CD14-positive monocyte (primary cell): Measurements from ENCODE around the gene OR10G4. TPM values are rescaled to one million over a fixed set of nuclear protein-coding genes. Genes with fewer than 3 reads are reported as not detected.

Source experiments
- DNase-seq, 3 donors: peaks; one replicate each; pipeline ENCODE4 v3.0.0-alpha.2; 2011 to 2022
- H2AFZ ChIP-seq: 2 replicates; pipeline ENCODE4 v1.6.0; 2012; ENCODE audit warnings: mild to moderate bottlenecking, low read depth, low read length, inconsistent platforms; ENCODE audit not compliant: insufficient read depth, poor library complexity, severe bottlenecking
- H3K27ac ChIP-seq, 2 donors: 1 replicate in 1 of 2; 2 replicates in 1 of 2; pipeline ENCODE4 v1.5.1; 2012 to 2013; ENCODE audit warnings: low read length in 2 of 2, control low read depth in 1 of 2, inconsistent platforms in 1 of 2, low read depth in 1 of 2, mild to moderate bottlenecking in 1 of 2
- H3K27me3 ChIP-seq, 2 donors: one replicate each; pipeline versions ENCODE4 v1.6.0 to v1.6.1; 2011 to 2013; ENCODE audit warnings: low read length in 2 of 2; ENCODE audit not compliant: control insufficient read depth in 2 of 2, insufficient read depth in 2 of 2
- H3K36me3 ChIP-seq, 2 donors: replicated peaks in 1 of 2; 1 replicate in 1 of 2; 2 replicates in 1 of 2; pipeline versions ENCODE4 v1.5.1 to v1.6.1; 2012 to 2013; ENCODE audit warnings: low read length in 2 of 2, control low read depth in 1 of 2, inconsistent platforms in 1 of 2, mild to moderate bottlenecking in 1 of 2; ENCODE audit not compliant: insufficient read depth in 2 of 2, control insufficient read depth in 1 of 2
- H3K4me1 ChIP-seq, 2 donors: 1 replicate in 1 of 2; 2 replicates in 1 of 2; pipeline versions ENCODE4 v1.5.1 to v1.6.1; 2012 to 2013; ENCODE audit warnings: low read length in 2 of 2, control low read depth in 1 of 2, inconsistent platforms in 1 of 2, mild to moderate bottlenecking in 1 of 2, moderate library complexity in 1 of 2; ENCODE audit not compliant: insufficient read depth in 2 of 2, control insufficient read depth in 1 of 2
- H3K4me2 ChIP-seq: replicated peaks from 2 replicates; pipeline ENCODE3; 2012; ENCODE audit warnings: low read length, moderate library complexity, mild to moderate bottlenecking; ENCODE audit not compliant: poor library complexity, severe bottlenecking; ENCODE audit errors: extremely low read depth
- H3K4me3 ChIP-seq, 3 experiments: fragments of 200-600 bp in 1 of 3; sonication (generic) in 1 of 3; replicated peaks in 1 of 3; 1 replicate in 2 of 3; 2 replicates in 1 of 3; pipeline ENCODE4 v1.5.1; 2011 to 2013; ENCODE audit warnings: low read length in 3 of 3, mild to moderate bottlenecking in 3 of 3, control low read depth in 2 of 3, low read depth in 2 of 3, inconsistent platforms in 1 of 3, moderate library complexity in 1 of 3
- H3K79me2 ChIP-seq: 2 replicates; pipeline ENCODE4 v1.6.0; 2012; ENCODE audit warnings: mild to moderate bottlenecking, control low read depth, inconsistent platforms, low read length, moderate library complexity; ENCODE audit not compliant: insufficient read depth
- H3K9ac ChIP-seq: 2 replicates; pipeline ENCODE4 v1.6.0; 2017; ENCODE audit warnings: low read length, mild to moderate bottlenecking; ENCODE audit not compliant: insufficient read depth, poor library complexity, severe bottlenecking
- H3K9me3 ChIP-seq, 2 donors: replicated peaks in 1 of 2; 1 replicate in 1 of 2; 2 replicates in 1 of 2; pipeline versions ENCODE4 v1.5.1 to v1.6.1; 2012 to 2013; ENCODE audit warnings: low read length in 2 of 2, control low read depth in 1 of 2; ENCODE audit not compliant: control insufficient read depth in 1 of 2, insufficient read depth in 1 of 2
- H4K20me1 ChIP-seq: 2 replicates; pipeline ENCODE4 v1.6.0; 2012; ENCODE audit warnings: mild to moderate bottlenecking, low read length, control low read depth, moderate library complexity; ENCODE audit not compliant: insufficient read depth
- H3K27ac Mint-ChIP-seq, 7 donors: one replicate each; pipeline ENCODE4 v1.8.0; 2020; ENCODE audit warnings: mild to moderate bottlenecking in 7 of 7, mixed read lengths in 7 of 7, moderate library complexity in 6 of 7, inconsistent platforms in 2 of 7
- H3K27me3 Mint-ChIP-seq, 3 donors: one replicate each; pipeline ENCODE4 v1.8.0; 2021 to 2022; ENCODE audit warnings: low read depth in 3 of 3, mild to moderate bottlenecking in 3 of 3, mixed read lengths in 3 of 3, moderate library complexity in 3 of 3, inconsistent platforms in 1 of 3
- H3K36me3 Mint-ChIP-seq, 2 donors: one replicate each; pipeline ENCODE4 v1.8.0; 2020; ENCODE audit warnings: mixed read lengths in 2 of 2, inconsistent platforms in 1 of 2, mild to moderate bottlenecking in 1 of 2
- H3K4me1 Mint-ChIP-seq: one replicate; pipeline ENCODE4 v1.8.0; 2020; ENCODE audit warnings: mild to moderate bottlenecking, mixed read lengths
- H3K4me3 Mint-ChIP-seq, 2 donors: one replicate each; pipeline ENCODE4 v1.8.0; 2020; ENCODE audit warnings: mild to moderate bottlenecking in 2 of 2, mixed read lengths in 2 of 2, moderate library complexity in 1 of 2
- H3K9me3 Mint-ChIP-seq, 7 donors: one replicate each; pipeline ENCODE4 v1.8.0; 2020 to 2022; ENCODE audit warnings: mixed read lengths in 7 of 7, mild to moderate bottlenecking in 6 of 7, moderate library complexity in 6 of 7, inconsistent platforms in 2 of 7
- WGBS: methylation state at CpG from one replicate; pipeline ENCODE4 v1.1.5; 2013; ENCODE audit warnings: missing lambda C conversion rate; ENCODE audit not compliant: insufficient coverage; 5-methylcytosine and 5-hydroxymethylcytosine counted together
- intact Hi-C, 2 donors: fragments of 100-400 bp; cut with micrococcal nuclease; formaldehyde crosslinking; loops; one replicate each; pipeline versions ENCODE4 v1.15.0 to v1.15.1; 2023
- polyA plus RNA-seq, 3 donors: library from polyadenylated mRNA; depleted of rRNA in 1 of 3; unstranded in 2 of 3; stranded (reverse) in 1 of 3; fragments of 300-500 nt in 2 of 3; fragments of >200 nt in 1 of 3; fragmentation: Illumina TruSeq in 2 of 3; gene quantifications; 1 replicate in 2 of 3; 2 replicates in 1 of 3; pipeline ENCODE4 v1.2.3, GENCODE V29; 2012 to 2021
- TF ChIP-seq, protein P1 (sequence below): fragments of 200-600 bp; IDR thresholded peaks from one replicate; pipeline ENCODE4 v1.8.0; 2022; ENCODE audit warnings: antibody characterized with exemption, mild to moderate bottlenecking

Gene OR10G4
- polyA plus RNA-seq, 3 donors: not detected

DNA sequence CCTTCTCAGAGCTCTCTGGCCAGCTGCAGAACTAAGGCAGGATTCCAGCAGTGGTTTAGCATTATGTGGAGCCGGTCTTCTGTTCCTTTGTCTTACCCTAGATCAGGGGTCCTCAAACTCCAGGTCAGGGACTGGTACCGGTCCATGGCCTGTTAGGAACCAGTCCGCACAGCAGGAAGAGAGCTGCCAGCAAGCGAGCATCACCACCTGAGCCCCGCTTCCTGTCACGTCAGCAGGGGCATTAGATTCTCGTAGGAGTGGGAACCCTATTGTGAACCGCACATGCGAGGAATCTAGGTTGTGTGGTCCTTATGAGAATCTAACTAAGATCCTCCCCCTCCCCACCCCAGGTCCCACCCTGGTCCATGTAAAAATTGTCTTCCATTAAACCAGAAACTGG is 26.8 kb downstream of the OR10G4 start:
- H3K9me3 ChIP-seq: no peaks in the 10 kb centered on the region
- H3K27ac ChIP-seq: no peak overlapping the region
- TF ChIP-seq, protein P1, sequence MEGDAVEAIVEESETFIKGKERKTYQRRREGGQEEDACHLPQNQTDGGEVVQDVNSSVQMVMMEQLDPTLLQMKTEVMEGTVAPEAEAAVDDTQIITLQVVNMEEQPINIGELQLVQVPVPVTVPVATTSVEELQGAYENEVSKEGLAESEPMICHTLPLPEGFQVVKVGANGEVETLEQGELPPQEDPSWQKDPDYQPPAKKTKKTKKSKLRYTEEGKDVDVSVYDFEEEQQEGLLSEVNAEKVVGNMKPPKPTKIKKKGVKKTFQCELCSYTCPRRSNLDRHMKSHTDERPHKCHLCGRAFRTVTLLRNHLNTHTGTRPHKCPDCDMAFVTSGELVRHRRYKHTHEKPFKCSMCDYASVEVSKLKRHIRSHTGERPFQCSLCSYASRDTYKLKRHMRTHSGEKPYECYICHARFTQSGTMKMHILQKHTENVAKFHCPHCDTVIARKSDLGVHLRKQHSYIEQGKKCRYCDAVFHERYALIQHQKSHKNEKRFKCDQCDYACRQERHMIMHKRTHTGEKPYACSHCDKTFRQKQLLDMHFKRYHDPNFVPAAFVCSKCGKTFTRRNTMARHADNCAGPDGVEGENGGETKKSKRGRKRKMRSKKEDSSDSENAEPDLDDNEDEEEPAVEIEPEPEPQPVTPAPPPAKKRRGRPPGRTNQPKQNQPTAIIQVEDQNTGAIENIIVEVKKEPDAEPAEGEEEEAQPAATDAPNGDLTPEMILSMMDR: no peak
- 97% methylated on average over 3 of the region's 9 CpGs for whole genome bisulfite sequencing
- no peak overlapping the region for H2AFZ ChIP-seq
- H3K4me3 ChIP-seq: no peak overlapping the region
- DNase-seq: no peak
- H3K4me1 Mint-ChIP-seq: no peaks in the 10 kb centered on the region
- no peak overlapping the region for H3K4me3 Mint-ChIP-seq
- H3K27me3 ChIP-seq: no peaks in the 10 kb centered on the region
- H3K36me3 ChIP-seq: no peaks in the 10 kb centered on the region
- no peak overlapping the region for H3K9ac ChIP-seq
- no peaks in the 10 kb centered on the region for H4K20me1 ChIP-seq
- no peaks in the 10 kb centered on the region for H3K79me2 ChIP-seq
- no peak overlapping the region for H3K4me2 ChIP-seq
- no peaks in the 10 kb centered on the region for H3K9me3 Mint-ChIP-seq
- peaks cover 0 to 2% (median 0%) of the 10 kb centered on the region in 3 donors for H3K27me3 Mint-ChIP-seq
- no peak overlapping the region for H3K27ac Mint-ChIP-seq
- no peaks in the 10 kb centered on the region for H3K36me3 Mint-ChIP-seq
- intact Hi-C loops: no loop called here
- H3K4me1 ChIP-seq: no peaks in the 10 kb centered on the region

DNA sequence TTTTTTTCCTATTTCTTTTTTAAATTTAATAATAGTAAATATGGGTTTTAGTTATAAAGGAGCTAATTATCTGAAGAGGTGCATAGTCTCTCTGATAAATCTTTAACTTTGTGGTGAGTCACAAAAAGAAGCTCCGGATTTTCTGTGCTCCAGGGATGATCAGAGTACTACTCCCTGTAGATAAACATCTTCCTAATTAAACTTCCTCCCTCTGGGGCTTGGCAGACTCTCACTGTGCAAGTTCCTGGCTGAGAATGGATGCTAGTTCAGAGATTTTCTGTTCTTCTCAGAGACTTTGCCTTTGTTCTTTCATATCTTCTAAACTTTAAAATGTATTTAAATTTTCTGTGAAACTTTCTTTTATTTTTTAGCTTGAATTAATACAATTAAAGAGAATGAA is 28.5 kb downstream of the OR10G4 start, which contains the start of gene OR10G7:
Gene OR10G7 (minus strand): TSS at position 72 of the 400 bp plus-strand sequence. CDS start 2,324 bp downstream, outside the sequence.
- H2AFZ ChIP-seq: no peak within 1 kb of the TSS
- H4K20me1 ChIP-seq: no peaks in the 10 kb centered on the region
- no peak for DNase-seq
- no peaks in the 10 kb centered on the region for H3K36me3 ChIP-seq
- H3K4me2 ChIP-seq: no peak within 1 kb of the TSS
- H3K4me3 ChIP-seq: no peak within 1 kb of the TSS
- H3K9me3 Mint-ChIP-seq: no peaks in the 10 kb centered on the region
- WGBS: no CpG with 5 or more reads among the region's 1 CpG
- H3K27ac Mint-ChIP-seq: no peak within 1 kb of the TSS
- no peaks in the 10 kb centered on the region for H3K36me3 Mint-ChIP-seq
- no peak within 1 kb of the TSS for H3K4me3 Mint-ChIP-seq
- intact Hi-C loops: no loop called here
- H3K4me1 Mint-ChIP-seq: no peaks in the 10 kb centered on the region
- no peaks in the 10 kb centered on the region for H3K9me3 ChIP-seq
- peaks cover 0 to 2% (median 0%) of the 10 kb centered on the region in 3 donors for H3K27me3 Mint-ChIP-seq
- H3K79me2 ChIP-seq: no peaks in the 10 kb centered on the region
- TF ChIP-seq, protein P1: no peak
- no peaks in the 10 kb centered on the region for H3K4me1 ChIP-seq
- no peak within 1 kb of the TSS for H3K9ac ChIP-seq
- H3K27ac ChIP-seq: no peak within 1 kb of the TSS
- H3K27me3 ChIP-seq: no peaks in the 10 kb centered on the region
